ENCODE measurements around the gene BDH1.
"Not testable (repeated sequence)": the region's sequence is repeated elsewhere in the genome, so short reads cannot be mapped to it uniquely, and the experiment has no call there.

Gene BDH1

DNA sequence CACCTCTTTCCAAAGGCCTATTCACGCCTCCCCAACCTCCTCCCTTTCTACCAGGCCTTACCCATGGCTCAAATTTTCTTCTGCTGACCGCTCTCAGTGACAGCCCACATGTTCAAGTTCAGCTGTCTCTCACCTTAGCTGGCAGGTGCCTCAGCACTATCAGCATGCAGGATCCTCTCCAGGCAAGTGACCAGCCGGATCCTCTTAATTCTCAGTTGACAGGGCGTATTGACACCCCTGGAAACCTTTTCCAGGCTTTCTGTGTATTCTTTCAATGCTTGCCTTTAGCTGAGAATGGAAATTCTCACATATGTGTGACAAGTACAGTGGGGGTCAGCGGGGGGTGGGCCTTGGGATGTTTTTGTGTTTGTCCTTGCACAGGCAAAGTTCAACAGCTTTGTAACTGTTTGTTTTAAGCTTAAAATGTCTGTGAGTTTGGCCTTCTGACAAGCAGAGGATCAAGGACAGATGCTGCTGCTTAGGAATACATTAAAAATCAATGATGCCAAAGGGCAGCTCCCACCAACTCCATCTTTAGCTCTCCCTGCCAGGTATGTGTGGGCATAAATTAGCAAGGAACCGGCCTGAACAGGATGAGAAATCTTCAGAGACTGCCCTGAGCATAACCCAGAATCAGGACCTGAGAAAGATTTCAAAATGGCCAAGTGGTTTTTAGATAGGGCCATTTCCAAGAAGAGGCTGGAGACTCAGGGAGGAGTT is 17.4 kb upstream of the BDH1 start:
- DNase-seq (ENCODE audit: low read depth in 1 of 2, low spot score in 1 of 2) = no peak
- no peak for TF ChIP-seq JUND (IDR thresholded peaks at IDR 0.05; ENCODE audit: low read depth)
- in situ Hi-C loops (cut with HindIII; ENCODE audit: low pct_unique_long_range_greater_than_20kb, low sequenced_read_pairs) = no loop called here

DNA sequence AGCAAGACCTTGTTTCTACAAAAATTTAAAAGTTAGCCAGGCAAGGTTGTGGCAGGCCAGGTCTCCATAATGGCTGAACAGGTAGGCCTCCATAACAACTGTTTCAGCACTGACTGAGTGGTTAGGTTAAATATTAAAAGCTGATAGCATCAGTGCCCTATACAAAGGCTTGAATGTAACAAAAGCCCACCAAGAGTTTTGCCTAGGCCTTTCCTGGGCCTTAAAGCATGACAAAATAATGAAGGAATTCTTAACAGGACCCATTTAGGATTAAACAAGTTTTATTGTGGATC is 16.1 kb upstream of the BDH1 start:
- DNase-seq (ENCODE audit: low read depth in 1 of 2, low spot score in 1 of 2); in situ Hi-C loops (cut with HindIII; ENCODE audit: low pct_unique_long_range_greater_than_20kb, low sequenced_read_pairs): not testable (repeated sequence)

DNA sequence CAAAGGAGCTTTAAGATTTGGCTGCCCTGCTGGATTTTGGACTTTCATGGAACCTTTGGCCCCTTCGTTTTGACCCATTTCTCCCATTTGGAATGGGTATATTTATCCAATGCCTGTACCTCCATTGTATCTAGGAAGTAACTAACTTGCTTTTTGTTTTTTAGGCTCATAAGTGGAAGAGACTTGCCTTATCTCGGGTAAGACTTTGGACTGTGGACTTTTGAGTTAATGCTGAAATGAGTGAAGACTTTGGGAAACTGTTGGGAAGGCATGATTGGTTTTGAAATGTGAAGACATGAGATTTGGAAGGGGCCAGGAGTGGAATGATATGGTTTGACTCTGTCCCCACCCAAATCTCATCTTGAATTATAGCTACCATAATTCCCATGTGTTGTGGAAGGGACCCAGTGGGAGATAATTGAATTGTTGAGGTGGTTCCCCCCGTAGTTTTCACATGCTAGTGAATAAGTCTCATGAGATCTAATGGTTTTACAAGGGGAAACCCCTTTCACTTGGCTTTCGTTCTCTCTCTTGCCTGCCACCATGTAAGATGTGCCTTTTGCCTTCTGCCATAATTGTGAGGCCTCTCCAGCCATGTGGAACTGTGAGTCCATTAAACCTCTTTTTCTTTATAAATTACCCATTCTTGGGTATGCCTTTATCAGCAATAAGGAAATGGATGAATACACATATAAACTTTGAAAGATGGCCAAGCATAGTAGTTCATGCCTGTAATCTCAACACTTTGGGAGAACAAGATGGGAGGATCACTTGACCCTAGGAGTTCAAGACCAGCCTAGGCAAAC is 15.5 kb upstream of the BDH1 start:
- in situ Hi-C loops (cut with HindIII; ENCODE audit: low pct_unique_long_range_greater_than_20kb, low sequenced_read_pairs); DNase-seq (ENCODE audit: low read depth in 1 of 2, low spot score in 1 of 2): not testable (repeated sequence)

DNA sequence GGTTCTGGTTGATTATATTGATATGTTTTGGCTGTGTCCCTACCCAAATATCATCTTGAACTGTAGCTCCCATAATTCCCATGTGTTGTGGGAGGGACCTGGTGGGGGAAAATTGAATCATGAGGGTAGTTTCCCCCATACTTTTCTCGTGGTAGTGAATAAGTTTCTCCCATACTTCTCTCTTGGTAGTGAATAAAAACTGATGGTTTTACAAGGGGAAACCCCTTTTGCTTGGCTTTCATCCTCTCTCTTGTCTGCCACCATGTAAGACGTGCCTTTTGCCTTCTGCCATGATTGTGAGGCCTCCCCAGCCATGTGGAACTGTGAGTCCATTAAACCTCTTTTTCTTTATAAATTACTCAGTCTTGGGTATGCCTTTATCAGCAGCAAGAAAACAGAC is 13.7 kb upstream of the BDH1 start:
- DNase-seq (ENCODE audit: low read depth in 1 of 2, low spot score in 1 of 2); in situ Hi-C loops (cut with HindIII; ENCODE audit: low pct_unique_long_range_greater_than_20kb, low sequenced_read_pairs): not testable (repeated sequence)

DNA sequence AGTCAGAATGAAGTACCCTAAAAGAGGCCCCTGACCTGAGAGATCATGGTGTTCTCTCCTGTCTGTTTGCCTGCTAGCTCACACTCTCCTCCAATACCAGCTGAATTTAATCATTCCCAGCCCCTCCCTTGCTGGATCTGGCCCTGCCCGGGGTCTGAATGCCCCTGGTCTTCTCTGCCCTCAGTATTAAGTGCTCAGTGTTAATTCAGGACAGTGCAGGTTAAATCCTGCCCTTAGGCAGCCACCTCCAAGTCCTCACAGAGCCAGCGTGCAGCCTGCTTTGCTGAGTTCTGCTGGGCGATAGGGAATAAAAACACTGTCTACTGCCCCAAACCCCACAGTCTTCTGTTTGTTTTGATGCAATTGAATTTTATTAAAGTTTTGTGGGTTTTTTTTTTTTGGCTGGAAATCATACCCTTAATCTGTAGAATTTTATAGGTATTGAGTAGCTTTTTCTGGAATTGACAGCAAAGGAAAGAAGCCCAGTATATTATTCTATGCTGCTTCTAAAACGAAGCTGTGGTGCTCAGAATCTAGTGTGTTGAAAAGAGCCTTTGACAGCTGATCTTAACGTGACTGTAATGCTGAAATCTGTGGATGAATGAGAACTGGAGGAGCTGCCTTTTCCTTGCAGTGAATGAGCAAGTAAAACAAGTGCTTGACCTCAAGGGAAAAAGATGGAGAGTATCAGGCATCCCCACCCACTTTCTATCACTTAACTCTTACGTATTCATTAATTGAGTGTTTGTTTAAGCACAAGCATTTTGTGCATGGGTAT is 12.3 kb upstream of the BDH1 start:
- in situ Hi-C loops (cut with HindIII; ENCODE audit: low pct_unique_long_range_greater_than_20kb, low sequenced_read_pairs) = no loop called here

DNA sequence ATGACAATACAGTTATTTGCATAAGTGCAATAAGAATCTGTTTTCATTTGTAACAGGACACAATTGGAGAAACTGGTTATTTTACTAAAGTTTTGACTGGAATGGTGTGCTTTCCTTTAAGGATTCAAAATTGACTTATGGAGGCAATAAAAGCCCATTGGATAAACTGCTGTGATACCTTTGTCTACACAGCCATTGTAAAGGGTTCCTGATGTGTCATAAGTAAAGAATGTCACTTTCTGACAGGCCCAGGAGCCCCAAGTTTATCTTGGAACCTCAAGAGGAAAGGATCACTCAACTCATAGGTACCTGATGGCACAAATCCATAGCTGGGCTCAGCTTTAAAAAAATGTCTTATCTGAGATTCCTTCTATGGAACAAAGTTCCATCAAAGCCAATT is 10.4 kb upstream of the BDH1 start:
- in situ Hi-C loops (cut with HindIII; ENCODE audit: low pct_unique_long_range_greater_than_20kb, low sequenced_read_pairs); DNase-seq (ENCODE audit: low read depth in 1 of 2, low spot score in 1 of 2): not testable (repeated sequence)

More for the DNA sequence above, 12.3 kb upstream of the BDH1 start:
- TF ChIP-seq JUND (IDR thresholded peaks at IDR 0.05; ENCODE audit: low read depth) = no peak
- DNase-seq (ENCODE audit: low read depth in 1 of 2, low spot score in 1 of 2) = no peak

DNA sequence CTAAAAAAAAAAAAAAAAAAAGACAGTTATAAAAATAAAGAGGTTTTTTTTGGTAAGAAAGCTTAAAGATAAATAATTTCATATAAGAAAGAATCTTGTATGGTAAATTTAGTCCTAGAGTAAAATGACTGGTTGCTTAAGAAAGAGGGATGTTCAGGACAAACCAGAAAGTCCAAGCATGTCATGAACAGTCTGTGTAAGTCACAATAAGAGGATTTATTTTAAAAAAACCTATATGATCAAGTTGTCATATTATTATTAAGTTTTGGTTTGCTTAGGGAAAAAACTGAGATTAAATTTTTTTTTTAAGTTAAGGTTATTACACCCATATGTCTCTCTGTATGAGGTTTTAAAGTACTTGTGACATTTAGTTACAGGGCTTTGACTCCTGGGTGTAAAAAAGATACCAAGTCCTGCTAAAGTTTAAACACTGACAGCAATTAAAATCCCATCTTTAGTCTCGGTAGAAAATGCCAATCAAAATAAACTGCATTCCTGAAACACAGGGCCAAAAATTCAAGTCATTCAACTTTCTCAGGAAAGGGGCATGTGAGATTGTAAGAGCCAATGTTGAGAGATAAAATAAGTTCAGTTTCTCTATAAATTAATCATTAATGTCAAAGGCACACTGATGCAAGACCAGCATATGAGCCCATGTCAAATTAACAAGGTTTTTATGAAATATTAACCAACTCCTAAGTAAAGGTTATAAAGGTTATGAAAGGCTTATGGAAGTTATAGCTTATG is 8.5 kb upstream of the BDH1 start:
- in situ Hi-C loops (cut with HindIII; ENCODE audit: low pct_unique_long_range_greater_than_20kb, low sequenced_read_pairs) = no loop called here
- TF ChIP-seq JUND (IDR thresholded peaks at IDR 0.05; ENCODE audit: low read depth) = no peak
- peak in 1 of 2 experiments; percentile 63 for DNase-seq (ENCODE audit: low read depth in 1 of 2, low spot score in 1 of 2)

DNA sequence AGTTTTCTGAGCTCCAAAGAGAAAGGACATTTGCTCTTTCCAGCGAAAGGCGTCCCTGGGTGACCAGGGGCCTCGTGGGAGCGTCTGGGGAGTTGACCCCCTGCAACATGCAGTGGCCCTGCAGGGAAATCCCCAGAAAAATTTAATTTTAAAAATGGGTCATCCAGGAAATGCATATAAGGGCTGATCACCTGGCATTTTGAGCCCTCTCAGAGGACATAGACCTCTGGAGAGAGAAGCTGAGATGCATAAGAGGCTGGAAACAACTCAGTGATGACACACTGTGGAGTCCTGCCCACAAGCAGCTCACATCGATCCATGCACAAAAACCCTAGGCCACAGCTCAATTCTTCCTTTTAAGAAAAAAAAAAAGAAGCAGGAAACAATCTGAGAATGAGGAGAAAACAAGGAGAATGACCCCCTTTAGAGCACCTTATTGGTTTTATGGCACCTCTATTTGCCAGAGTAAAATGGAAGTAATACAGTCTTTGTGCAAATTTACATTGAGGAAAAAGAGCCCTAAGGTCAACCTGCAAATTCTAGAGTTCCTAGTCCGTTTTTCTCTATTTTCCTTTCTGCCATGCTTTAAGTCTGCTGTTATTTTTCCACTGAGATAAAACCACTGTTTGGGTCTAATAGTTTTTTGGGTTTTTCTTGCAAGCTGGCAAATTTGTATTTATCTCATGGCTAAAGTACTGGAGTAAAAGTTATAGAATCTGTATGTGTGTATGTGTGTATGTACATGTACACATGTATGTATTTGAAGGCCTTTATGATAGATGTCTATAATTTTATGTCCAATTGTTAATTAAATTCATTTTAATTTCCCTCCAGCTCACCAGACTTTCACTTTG is 6.9 kb upstream of the BDH1 start:
- no peak for TF ChIP-seq JUND (IDR thresholded peaks at IDR 0.05; ENCODE audit: low read depth)
- in situ Hi-C loops (cut with HindIII; ENCODE audit: low pct_unique_long_range_greater_than_20kb, low sequenced_read_pairs) = no loop called here
- no peak for DNase-seq (ENCODE audit: low read depth in 1 of 2, low spot score in 1 of 2)

DNA sequence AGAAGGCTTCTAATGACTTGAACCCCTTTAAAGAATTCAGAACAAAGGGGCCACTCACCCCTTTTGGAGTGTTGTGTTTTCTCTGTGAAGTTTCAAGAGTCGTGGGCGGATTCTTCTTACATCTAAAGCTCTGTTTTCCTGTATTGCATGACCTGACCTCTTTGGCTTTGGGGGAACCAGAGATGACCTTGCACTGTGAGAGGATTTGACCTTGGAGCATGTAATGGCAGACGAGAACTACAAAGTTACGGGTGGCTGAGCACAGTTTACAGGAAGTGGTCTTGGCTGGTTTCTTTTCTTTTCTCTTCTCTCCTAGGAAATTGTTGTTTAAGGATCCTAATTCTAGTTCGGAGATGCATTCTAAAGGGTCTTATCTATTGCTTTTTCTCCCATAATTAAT is 6.2 kb upstream of the BDH1 start:
- no peak for DNase-seq (ENCODE audit: low read depth in 1 of 2, low spot score in 1 of 2)
- no peak for TF ChIP-seq JUND (IDR thresholded peaks at IDR 0.05; ENCODE audit: low read depth)
- in situ Hi-C loops (cut with HindIII; ENCODE audit: low pct_unique_long_range_greater_than_20kb, low sequenced_read_pairs) = no loop called here

DNA sequence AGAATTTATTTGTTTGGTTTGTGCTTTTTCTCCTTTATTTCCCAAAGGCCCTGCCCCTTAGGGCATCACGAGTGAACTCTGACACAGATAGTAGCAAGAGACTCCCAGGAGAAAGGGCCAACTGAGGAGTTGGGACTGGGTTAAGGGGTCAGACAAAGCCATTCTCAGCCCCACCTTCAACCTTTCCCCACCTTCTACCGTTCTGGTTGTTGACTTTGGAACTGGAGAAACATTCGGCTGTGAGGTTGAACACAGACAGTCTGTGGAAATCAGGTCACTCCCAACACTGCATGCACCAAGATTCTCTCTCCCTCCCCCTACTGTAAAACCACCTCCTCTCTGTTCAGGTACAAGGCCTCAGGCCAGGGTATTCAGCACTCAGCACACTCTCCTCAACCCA is 3.9 kb upstream of the BDH1 start:
- in situ Hi-C loops (cut with HindIII; ENCODE audit: low pct_unique_long_range_greater_than_20kb, low sequenced_read_pairs) = no loop called here
- TF ChIP-seq JUND (IDR thresholded peaks at IDR 0.05; ENCODE audit: low read depth) = no peak
- DNase-seq (ENCODE audit: low read depth in 1 of 2, low spot score in 1 of 2) = peak in 1 of 2 experiments; percentile 32

DNA sequence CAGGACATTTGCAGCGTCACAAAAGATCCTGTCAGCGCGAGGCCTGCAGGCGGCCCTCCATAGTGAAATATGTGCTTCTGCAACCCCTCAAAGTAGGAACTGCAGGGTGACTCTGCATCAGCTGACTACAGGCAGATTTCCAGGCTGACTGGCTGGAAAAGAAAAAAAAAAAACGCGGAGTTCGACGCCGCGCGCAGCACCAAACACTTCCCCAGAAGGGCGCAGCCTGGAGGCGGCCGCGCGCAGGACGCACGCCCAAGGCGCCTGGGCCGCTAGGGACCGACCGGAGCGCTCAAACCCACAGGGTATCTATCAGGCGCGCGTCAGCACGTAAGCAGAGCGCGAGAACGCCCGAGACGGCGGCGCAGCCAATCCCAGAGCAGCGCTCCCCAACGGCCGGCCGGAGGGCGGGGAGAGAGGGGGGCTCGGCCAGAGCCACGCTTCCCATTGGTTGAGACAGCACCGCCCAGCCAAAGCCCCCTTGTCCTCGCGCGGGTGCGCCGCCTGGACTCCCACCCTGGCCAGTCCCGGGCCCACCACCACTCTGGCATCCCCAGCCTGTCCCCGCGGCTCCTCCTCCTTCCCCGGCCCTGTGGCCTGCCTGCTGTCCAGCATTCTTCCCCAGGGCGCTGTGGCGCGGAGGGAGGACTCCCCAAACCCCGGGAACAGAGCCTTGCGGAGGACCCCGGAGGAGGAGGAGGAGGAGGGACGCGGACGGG is 1.0 kb downstream of the BDH1 start:
- TF ChIP-seq JUND (IDR thresholded peaks at IDR 0.05; ENCODE audit: low read depth) = no peak
- in situ Hi-C loops (cut with HindIII; ENCODE audit: low pct_unique_long_range_greater_than_20kb, low sequenced_read_pairs) = no loop called here
- DNase-seq (ENCODE audit: low read depth in 1 of 2, low spot score in 1 of 2) = peak; percentile 100
